ENCODE results near the gene RLN2. TPM values are rescaled to one million over a fixed set of nuclear protein-coding genes. Genes with fewer than 3 reads are reported as not detected.

The RLN2 gene
- total RNA-seq, 1 donor from 2014 or later, result 0.99 TPM

DNA sequence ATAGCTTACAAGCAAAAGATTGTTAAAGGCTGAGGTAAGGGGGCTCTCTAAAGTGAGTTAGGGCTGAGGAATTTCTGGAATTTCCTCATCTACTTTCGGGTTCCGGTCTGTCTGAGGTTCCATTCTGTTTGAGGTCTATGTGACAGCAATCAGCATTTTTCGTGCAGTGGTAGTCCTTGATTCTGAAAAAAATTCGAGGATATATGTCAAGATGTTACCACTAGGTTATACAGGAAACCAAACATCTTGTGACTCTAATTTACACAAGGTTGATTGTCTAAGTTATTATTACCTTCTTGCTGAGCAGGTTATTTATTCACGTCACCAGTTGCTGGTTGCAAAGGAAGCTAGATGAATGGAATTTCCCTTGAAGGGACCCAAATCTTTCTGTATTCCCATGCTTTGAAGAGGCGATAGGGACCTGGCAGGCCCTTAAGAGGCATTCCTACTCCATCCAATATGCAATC, 35.2 kb downstream of the RLN2 start:
- peak; percentile 64 to 92 for DNase-seq (ENCODE audit: low read depth in 2 of 2)

DNA sequence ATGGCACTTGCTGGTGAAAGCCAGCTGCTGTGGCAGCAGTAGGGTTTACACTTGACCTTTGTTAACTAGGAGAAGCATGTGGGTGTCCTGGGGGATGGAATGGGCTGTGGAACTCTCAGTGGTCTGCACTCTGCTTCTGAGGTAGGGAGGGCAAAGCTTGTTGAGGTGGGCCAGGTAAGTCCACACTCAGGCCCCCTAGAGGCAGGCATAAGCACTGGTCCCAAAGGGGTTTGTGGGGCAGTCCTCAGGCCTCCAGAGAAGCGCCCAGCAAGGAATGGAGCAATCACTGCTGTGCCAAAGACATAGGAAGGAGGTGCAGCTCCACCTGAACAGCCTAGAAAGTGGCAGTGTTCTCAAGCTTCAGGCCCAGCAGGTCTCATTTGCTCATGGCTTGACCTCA, 38.6 kb downstream of the RLN2 start:
- DNase-seq (ENCODE audit: low read depth in 2 of 2), result no peak

- DNase-seq (ENCODE audit: low read depth in 2 of 2), result no peak
Measured at GRCh38 chr9:5264219-5264595, 40.3 kb downstream of the RLN2 start.

- peak; percentile 15 to 36 for DNase-seq (ENCODE audit: low read depth in 2 of 2)
Measured at GRCh38 chr9:5263351-5264218, 40.9 kb downstream of the RLN2 start.

Other genes starting within 250 kb of the RLN2 start
- not detected in 2 replicates for gene INSL6, start 119.1 kb downstream of the RLN2 start, total RNA-seq
- not detected in 2 replicates for gene INSL4, start 73.3 kb downstream of the RLN2 start, total RNA-seq
- gene RLN1, start 35.2 kb upstream of the RLN2 start, total RNA-seq, result 0.22 TPM in 1 of 2 replicates, not detected in the other
- 5.0 and 5.2 TPM in 2 replicates for gene PLGRKT, start 133.2 kb upstream of the RLN2 start, total RNA-seq
- gene CD274, start 145.8 kb upstream of the RLN2 start, total RNA-seq, result 4.4 and 7.5 TPM in 2 replicates
- 1.4 and 1.5 TPM in 2 replicates for gene PDCD1LG2, start 205.8 kb upstream of the RLN2 start, total RNA-seq